Neuronal stem cell (in vitro differentiated cells): ENCODE measurements around the gene TECRL.

Experiments
- DNase-seq: peaks from one replicate; pipeline ENCODE4 v3.0.0-alpha.2; 2013; ENCODE audit warnings: low spot score
- H2AFZ ChIP-seq: one replicate; pipeline ENCODE4 v1.6.1; 2013; ENCODE audit warnings: mild to moderate bottlenecking, low read length, inconsistent platforms
- H2AK5ac ChIP-seq: 2 replicates; pipeline ENCODE4 v1.6.1; 2013; ENCODE audit warnings: low read depth, mild to moderate bottlenecking, inconsistent platforms, low read length, moderate library complexity, mixed read lengths
- H2BK120ac ChIP-seq: 2 replicates; pipeline ENCODE4 v1.6.1; 2013; ENCODE audit warnings: low read depth, mild to moderate bottlenecking, inconsistent platforms, low read length, moderate library complexity, mixed read lengths
- H2BK12ac ChIP-seq: one replicate; pipeline ENCODE4 v1.6.1; 2013; ENCODE audit warnings: low read length, inconsistent platforms
- H2BK15ac ChIP-seq: 2 replicates; pipeline ENCODE4 v1.6.1; 2013; ENCODE audit warnings: mild to moderate bottlenecking, low read length, inconsistent platforms, mixed read lengths
- H2BK5ac ChIP-seq: one replicate; pipeline ENCODE4 v1.6.1; 2013; ENCODE audit warnings: inconsistent platforms, mild to moderate bottlenecking, low read length, moderate library complexity
- H3K14ac ChIP-seq: one replicate; pipeline ENCODE4 v1.6.1; 2013; ENCODE audit warnings: low read length, inconsistent platforms
- H3K18ac ChIP-seq: 2 replicates; pipeline ENCODE4 v1.6.1; 2013; ENCODE audit warnings: low read length, inconsistent platforms
- H3K23ac ChIP-seq: 2 replicates; pipeline ENCODE4 v1.6.1; 2013; ENCODE audit warnings: low read depth, mild to moderate bottlenecking, mixed read lengths, low read length, inconsistent platforms; ENCODE audit not compliant: poor library complexity
- H3K27ac ChIP-seq: replicated peaks from 3 replicates; pipeline ENCODE4 v1.5.1; 2013; ENCODE audit warnings: low read length, inconsistent platforms
- H3K27me3 ChIP-seq, 3 experiments: 2 replicates each; pipeline ENCODE4 v1.6.1; 2013; ENCODE audit warnings: low read length in 3 of 3, mild to moderate bottlenecking in 2 of 3, inconsistent platforms in 1 of 3, low read depth in 1 of 3, mixed read lengths in 1 of 3, moderate library complexity in 1 of 3; ENCODE audit not compliant: control insufficient read depth in 3 of 3, insufficient read depth in 3 of 3
- H3K36me3 ChIP-seq, 2 donors: replicated peaks in 1 of 2; 2 replicates each; pipeline ENCODE4 v1.6.1; 2013; ENCODE audit warnings: low read length in 2 of 2; ENCODE audit not compliant: control insufficient read depth in 2 of 2, insufficient read depth in 2 of 2
- H3K4ac ChIP-seq: 2 replicates; pipeline ENCODE4 v1.6.1; 2013; ENCODE audit warnings: inconsistent platforms, mild to moderate bottlenecking, low read length, moderate library complexity
- H3K4me1 ChIP-seq, 2 donors: 1 replicate in 1 of 2; 2 replicates in 1 of 2; pipeline ENCODE4 v1.6.1; 2013; ENCODE audit warnings: low read length in 2 of 2, low read depth in 1 of 2; ENCODE audit not compliant: control insufficient read depth in 2 of 2, insufficient read depth in 1 of 2
- H3K4me2 ChIP-seq: one replicate; pipeline ENCODE4 v1.6.1; 2013; ENCODE audit warnings: mild to moderate bottlenecking, low read length, inconsistent platforms; ENCODE audit not compliant: insufficient read depth, poor library complexity, severe bottlenecking
- H3K4me3 ChIP-seq, 2 donors: 2 replicates each; pipeline ENCODE4 v1.5.1; 2013; ENCODE audit warnings: low read length in 2 of 2, mild to moderate bottlenecking in 2 of 2, inconsistent platforms in 1 of 2, moderate library complexity in 1 of 2
- H3K79me1 ChIP-seq: one replicate; pipeline ENCODE4 v1.6.1; 2013; ENCODE audit warnings: low read depth, mild to moderate bottlenecking, inconsistent platforms, low read length, moderate library complexity
- H3K9ac ChIP-seq: one replicate; pipeline ENCODE4 v1.6.1; 2013; ENCODE audit warnings: mild to moderate bottlenecking, low read depth, low read length, inconsistent platforms; ENCODE audit not compliant: poor library complexity
- H3K9me3 ChIP-seq, 2 donors: replicated peaks in 1 of 2; 2 replicates each; pipeline versions ENCODE3 to v1.6.1; 2013; ENCODE audit warnings: low read length in 2 of 2, mild to moderate bottlenecking in 2 of 2, inconsistent platforms in 1 of 2, low read depth in 1 of 2, mixed read lengths in 1 of 2, moderate library complexity in 1 of 2; ENCODE audit not compliant: control insufficient read depth in 2 of 2, insufficient read depth in 1 of 2
- H4K8ac ChIP-seq: one replicate; pipeline ENCODE4 v1.6.1; 2013; ENCODE audit warnings: low read depth, mild to moderate bottlenecking, inconsistent platforms, low read length, moderate library complexity
- H4K91ac ChIP-seq: one replicate; pipeline ENCODE4 v1.6.1; 2013; ENCODE audit warnings: low read length, low read depth, mild to moderate bottlenecking, inconsistent platforms; ENCODE audit not compliant: poor library complexity
- WGBS, 2 donors: extraction: QIAGEN DNeasy Blood & Tissue Kit; methylation state at CpG; one replicate each; pipeline ENCODE4 v1.1.7; 2013; ENCODE audit warnings: missing lambda C conversion rate in 2 of 2, mixed read lengths in 1 of 2; ENCODE audit not compliant: insufficient read length in 2 of 2, insufficient replicate concordance in 1 of 2; ENCODE audit errors: extremely low coverage in 2 of 2; 5-methylcytosine and 5-hydroxymethylcytosine counted together

TECRL gene

GRCh38 chr4:64353904-64354303 is 55.3 kb downstream of the TECRL start:
- H3K14ac ChIP-seq, result no peak overlapping the region
- no peak overlapping the region for H4K8ac ChIP-seq
- WGBS, 2 donors, result no CpG with 5 or more reads among the region's 2 CpGs
- H2BK120ac ChIP-seq, result no peak overlapping the region
- no peaks in the 10 kb centered on the region for H3K36me3 ChIP-seq
- no peak overlapping the region for H2BK12ac ChIP-seq
- no peaks in the 10 kb centered on the region for H3K79me1 ChIP-seq
- no peak overlapping the region for H3K4me2 ChIP-seq
- H3K27me3 ChIP-seq, result no peaks in the 10 kb centered on the region
- no peak overlapping the region for H3K23ac ChIP-seq
- no peak overlapping the region for H2BK15ac ChIP-seq
- no peak for DNase-seq
- no peaks in the 10 kb centered on the region for H3K9me3 ChIP-seq
- H4K91ac ChIP-seq, result no peak overlapping the region
- H3K27ac ChIP-seq, result no peak overlapping the region
- H2AK5ac ChIP-seq, result no peak overlapping the region
- H2BK5ac ChIP-seq, result no peak overlapping the region
- no peak overlapping the region for H3K4ac ChIP-seq
- no peak overlapping the region for H3K9ac ChIP-seq
- H3K18ac ChIP-seq, result no peak overlapping the region
- no peak overlapping the region for H3K4me3 ChIP-seq
- H2AFZ ChIP-seq, result no peak overlapping the region
- H3K4me1 ChIP-seq, result no peaks in the 10 kb centered on the region

GRCh38 chr4:64341711-64342110 is 67.5 kb downstream of the TECRL start:
- Histone ChIP-seq H3K27ac (no peak overlapping the region), H3K14ac (no peak overlapping the region)
- no peak for DNase-seq

GRCh38 chr4:64340218-64341110 is 68.8 kb downstream of the TECRL start:
- Histone ChIP-seq H3K27me3 (no peaks in the 10 kb centered on the region), H3K9me3 (no peaks in the 10 kb centered on the region), H2BK12ac (no peak overlapping the region), H3K36me3 (no peaks in the 10 kb centered on the region), H3K79me1 (no peaks in the 10 kb centered on the region), H4K8ac (peak overlapping the region; percentile 70), H3K9ac (no peak overlapping the region), H3K14ac (no peak overlapping the region), H3K27ac (no peak overlapping the region), H2AK5ac (no peak overlapping the region), H2BK120ac (no peak overlapping the region), H2BK5ac (peak overlapping the region; percentile 60), H3K4me3 (no peak overlapping the region), H3K18ac (peak overlapping the region; percentile 57), H3K4ac (no peak overlapping the region), H3K4me2 (no peak overlapping the region), H3K23ac (no peak overlapping the region), H2AFZ (peak overlapping the region; percentile 53), H4K91ac (no peak overlapping the region), H2BK15ac (no peak overlapping the region), H3K4me1 (no peaks in the 10 kb centered on the region)
- WGBS, 2 donors, result no CpG with 5 or more reads among the region's 5 CpGs
- DNase-seq, result no peak

More at GRCh38 chr4:64341711-64342110, 67.5 kb downstream of the TECRL start:
- Histone ChIP-seq H3K27me3 (no peaks in the 10 kb centered on the region), H3K4me2 (no peak overlapping the region), H3K18ac (peak overlapping the region; percentile 80), H3K4ac (no peak overlapping the region), H2AFZ (peak overlapping the region; percentile 46), H2BK5ac (no peak overlapping the region), H2BK120ac (no peak overlapping the region), H4K8ac (no peak overlapping the region), H3K4me3 (no peak overlapping the region), H3K4me1 (no peaks in the 10 kb centered on the region), H2AK5ac (no peak overlapping the region), H3K23ac (no peak overlapping the region), H3K9me3 (no peaks in the 10 kb centered on the region), H3K36me3 (no peaks in the 10 kb centered on the region), H4K91ac (no peak overlapping the region), H3K9ac (no peak overlapping the region), H2BK15ac (no peak overlapping the region), H3K79me1 (no peaks in the 10 kb centered on the region), H2BK12ac (no peak overlapping the region)
- no CpG with 5 or more reads among the region's 3 CpGs for WGBS, 2 donors

- Histone ChIP-seq H2AFZ (no peak overlapping the region), H3K9me3 (no peaks in the 10 kb centered on the region), H2BK12ac (no peak overlapping the region), H2BK5ac (no peak overlapping the region), H3K9ac (no peak overlapping the region), H2BK120ac (no peak overlapping the region), H3K79me1 (no peaks in the 10 kb centered on the region), H3K14ac (no peak overlapping the region), H3K36me3 (no peaks in the 10 kb centered on the region), H2BK15ac (no peak overlapping the region), H3K23ac (no peak overlapping the region), H3K4me1 (no peaks in the 10 kb centered on the region), H3K18ac (no peak overlapping the region), H2AK5ac (no peak overlapping the region), H3K4ac (no peak overlapping the region), H4K91ac (no peak overlapping the region), H3K27me3 (no peaks in the 10 kb centered on the region), H3K4me3 (no peak overlapping the region), H4K8ac (no peak overlapping the region), H3K4me2 (no peak overlapping the region), H3K27ac (no peak overlapping the region)
- no CpG with 5 or more reads among the region's 2 CpGs for WGBS, 2 donors
- DNase-seq, result no peak
These were observed 74.3 kb downstream of the TECRL start for GRCh38 chr4:64334964-64335363.
